ENCODE results near the gene IL12RB2. TPM values are rescaled to one million over a fixed set of nuclear protein-coding genes. Genes with fewer than 3 reads are reported as not detected.

Gene IL12RB2
- total and polyA plus RNA-seq, 2 experiments from 2014 or later = 0.79 to 1.7 TPM

- Histone ChIP-seq H3K4me2 (no peak overlapping the region), H4K20me1 (replicated peaks; ENCODE audit: insufficient read depth) (no peaks in the 10 kb centered on the region), H3K4me1 (ENCODE audit: insufficient read depth) (peaks cover 11% of the 10 kb centered on the region), H2AFZ (no peak overlapping the region), H3F3A (replicated peaks; ENCODE audit: low read depth) (no peaks in the 10 kb centered on the region), H3K4me3 (no peak overlapping the region), H3K27ac (ENCODE audit: low read depth) (no peak overlapping the region), H3K79me2 (replicated peaks; ENCODE audit: insufficient read depth) (no peaks in the 10 kb centered on the region), H3K36me3 (ENCODE audit: insufficient read depth) (no peaks in the 10 kb centered on the region), H3K9me2 (ENCODE audit: insufficient read depth) (0 out of 2 replicates have a peak, but pooled peaks cover 3% of the 10 kb centered on the region), H3K27me3 (ENCODE audit: insufficient read depth) (no peaks in the 10 kb centered on the region)
- no peaks in the 10 kb centered on the region for H3K9me3 Mint-ChIP-seq
- H3K4me3 Mint-ChIP-seq = no peak overlapping the region
- no peak for DNase-seq (ENCODE audit: low spot score)
- H3K27ac Mint-ChIP-seq = no peak overlapping the region
- H3K4me1 Mint-ChIP-seq = peaks cover 11% of the 10 kb centered on the region
- H3K36me3 Mint-ChIP-seq (ENCODE audit: low read depth) = no peaks in the 10 kb centered on the region
- no peak for TF ChIP-seq REST (IDR thresholded peaks at IDR 0.05; ENCODE audit: unreplicated experiment)
- no peak for TF ChIP-seq CTCF (conservative IDR thresholded peaks at IDR 0.05; ENCODE audit: low read depth in 2 of 2)
- no peak for TF ChIP-seq POLR2AphosphoS5 (IDR thresholded peaks at IDR 0.05; ENCODE audit: low read depth)
- TF ChIP-seq ZNF462 (CRISPR knock-in tag; IDR thresholded peaks at IDR 0.05) = no peak
- TF ChIP-seq JUNB (IDR thresholded peaks at IDR 0.05; ENCODE audit: unreplicated experiment) = no peak
- no peak for TF ChIP-seq NANOG (IDR thresholded peaks at IDR 0.05; ENCODE audit: borderline replicate concordance)
- no peak for TF ChIP-seq EZH2 (IDR thresholded peaks at IDR 0.05; ENCODE audit: low read depth, unreplicated experiment)
- no peaks in the 10 kb centered on the region for H3K27me3 Mint-ChIP-seq (ENCODE audit: insufficient read depth, low read depth, poor library complexity)
- no peak for ATAC-seq
Observed at GRCh38 chr1:67327864-67328466, 20.3 kb downstream of the IL12RB2 start.
